ENCODE data around the gene MICU1. TPM values are rescaled to one million over a fixed set of nuclear protein-coding genes. Genes with fewer than 3 reads are reported as not detected.

Gene MICU1
- total RNA-seq, 1 experiment from 2014 or later: 40.3 TPM

DNA sequence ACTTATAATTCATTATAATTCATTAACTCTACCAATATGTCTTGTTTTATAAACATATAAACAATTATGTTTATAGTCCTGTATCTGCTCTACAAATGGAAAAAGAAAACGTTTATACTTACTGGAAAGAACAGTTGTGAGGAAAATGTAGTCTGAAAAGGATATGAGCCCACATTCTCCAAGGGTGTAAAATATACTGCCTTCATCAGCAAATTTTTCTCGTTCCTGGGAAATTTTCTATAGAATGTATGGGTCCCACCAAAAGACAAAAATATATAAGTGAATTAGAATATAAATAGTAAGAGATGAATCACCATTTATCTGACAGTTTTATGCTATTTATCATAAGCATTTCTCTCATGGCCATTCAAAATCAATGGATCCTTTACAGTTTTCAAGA is 117.8 kb downstream of the MICU1 start:
- Histone ChIP-seq H2AFZ (ENCODE audit: low read length) (no peak overlapping the region), H3K9ac (ENCODE audit: low read length) (no peak overlapping the region), H4K20me1 (ENCODE audit: insufficient read depth, low read depth, low read length) (no peaks in the 10 kb centered on the region), H3K4me3 (ENCODE audit: low read length) (no peak overlapping the region), H3K36me3 (ENCODE audit: insufficient read depth, low read length) (no peaks in the 10 kb centered on the region), H3K4me2 (ENCODE audit: low read depth, low read length, poor library complexity, severe bottlenecking) (no peak overlapping the region), H3K27ac (ENCODE audit: low read length) (no peak overlapping the region), H3K9me2 (replicated peaks; ENCODE audit: insufficient read depth, low read length) (no peaks in the 10 kb centered on the region), H3K9me3 (ENCODE audit: low read length) (no peaks in the 10 kb centered on the region), H3K4me1 (ENCODE audit: low read length) (peaks cover 4% of the 10 kb centered on the region; the same call in 1 of the 2 replicates), H3K79me2 (ENCODE audit: low read length) (no peaks in the 10 kb centered on the region), H3K27me3 (ENCODE audit: low read length) (no peaks in the 10 kb centered on the region)
- DNase-seq: no peak

DNA sequence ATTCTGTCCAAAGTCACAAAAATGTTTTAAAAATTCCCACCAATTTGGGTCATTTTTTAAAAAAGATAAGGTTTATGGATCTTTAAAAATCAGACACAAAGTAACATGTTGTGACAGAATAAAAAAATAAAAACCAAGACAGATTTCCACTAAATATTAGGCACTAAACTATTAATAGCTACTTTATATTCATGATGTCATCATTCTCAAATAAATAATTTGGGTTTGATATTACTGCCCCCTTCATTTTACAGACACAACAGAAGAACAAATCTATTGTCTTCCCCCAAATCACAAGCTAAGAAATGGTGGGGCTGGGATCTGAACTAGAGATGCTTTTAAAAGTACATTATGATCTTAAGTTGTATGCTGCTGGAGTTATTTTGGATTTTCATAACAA is 119.4 kb downstream of the MICU1 start:
- H3K27ac ChIP-seq (ENCODE audit: low read length): no peak overlapping the region
- H3K9me3 ChIP-seq (ENCODE audit: low read length): no peaks in the 10 kb centered on the region
- peaks cover 4% of the 10 kb centered on the region; the same call in 1 of the 2 replicates for H3K4me1 ChIP-seq (ENCODE audit: low read length)
- H3K36me3 ChIP-seq (ENCODE audit: insufficient read depth, low read length): no peaks in the 10 kb centered on the region
- H3K9ac ChIP-seq (ENCODE audit: low read length): no peak overlapping the region
- no peak for DNase-seq
- no peak overlapping the region for H3K4me2 ChIP-seq (ENCODE audit: low read depth, low read length, poor library complexity, severe bottlenecking)
- no peaks in the 10 kb centered on the region for H3K9me2 ChIP-seq (replicated peaks; ENCODE audit: insufficient read depth, low read length)
- no peaks in the 10 kb centered on the region for H3K27me3 ChIP-seq (ENCODE audit: low read length)
- no peak overlapping the region for H2AFZ ChIP-seq (ENCODE audit: low read length)
- H3K79me2 ChIP-seq (ENCODE audit: low read length): no peaks in the 10 kb centered on the region
- H3K4me3 ChIP-seq (ENCODE audit: low read length): no peak overlapping the region
- H4K20me1 ChIP-seq (ENCODE audit: insufficient read depth, low read depth, low read length): no peaks in the 10 kb centered on the region

DNA sequence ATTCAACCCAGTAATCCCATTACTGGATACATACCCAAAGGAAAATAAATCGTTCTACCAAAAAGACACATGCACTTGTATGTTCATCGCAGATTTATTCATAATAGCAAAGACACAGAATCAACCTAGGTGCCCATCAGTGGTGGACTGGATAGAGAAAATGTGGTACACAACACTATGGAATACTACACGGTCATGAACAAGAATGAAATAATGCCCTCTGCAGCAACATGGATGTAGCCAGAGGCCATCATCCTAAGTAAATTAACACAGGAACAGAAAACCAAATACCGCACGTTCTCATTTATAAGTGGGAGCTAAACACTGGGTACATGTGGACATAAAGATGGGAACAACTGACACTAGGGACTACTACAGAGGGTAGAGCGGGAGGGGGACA is 120.4 kb downstream of the MICU1 start:
- no peaks in the 10 kb centered on the region for H3K9me3 ChIP-seq (ENCODE audit: low read length)
- H3K4me2 ChIP-seq (ENCODE audit: low read depth, low read length, poor library complexity, severe bottlenecking): no peak overlapping the region
- no peak overlapping the region for H3K4me3 ChIP-seq (ENCODE audit: low read length)
- no peaks in the 10 kb centered on the region for H3K79me2 ChIP-seq (ENCODE audit: low read length)
- H2AFZ ChIP-seq (ENCODE audit: low read length): no peak overlapping the region
- no peak for DNase-seq
- H3K27me3 ChIP-seq (ENCODE audit: low read length): no peaks in the 10 kb centered on the region
- no peaks in the 10 kb centered on the region for H3K9me2 ChIP-seq (replicated peaks; ENCODE audit: insufficient read depth, low read length)
- no peak overlapping the region for H3K9ac ChIP-seq (ENCODE audit: low read length)
- no peak overlapping the region for H3K27ac ChIP-seq (ENCODE audit: low read length)
- no peaks in the 10 kb centered on the region for H3K36me3 ChIP-seq (ENCODE audit: insufficient read depth, low read length)
- peaks cover 4% of the 10 kb centered on the region; the same call in 1 of the 2 replicates for H3K4me1 ChIP-seq (ENCODE audit: low read length)
- no peaks in the 10 kb centered on the region for H4K20me1 ChIP-seq (ENCODE audit: insufficient read depth, low read depth, low read length)

DNA sequence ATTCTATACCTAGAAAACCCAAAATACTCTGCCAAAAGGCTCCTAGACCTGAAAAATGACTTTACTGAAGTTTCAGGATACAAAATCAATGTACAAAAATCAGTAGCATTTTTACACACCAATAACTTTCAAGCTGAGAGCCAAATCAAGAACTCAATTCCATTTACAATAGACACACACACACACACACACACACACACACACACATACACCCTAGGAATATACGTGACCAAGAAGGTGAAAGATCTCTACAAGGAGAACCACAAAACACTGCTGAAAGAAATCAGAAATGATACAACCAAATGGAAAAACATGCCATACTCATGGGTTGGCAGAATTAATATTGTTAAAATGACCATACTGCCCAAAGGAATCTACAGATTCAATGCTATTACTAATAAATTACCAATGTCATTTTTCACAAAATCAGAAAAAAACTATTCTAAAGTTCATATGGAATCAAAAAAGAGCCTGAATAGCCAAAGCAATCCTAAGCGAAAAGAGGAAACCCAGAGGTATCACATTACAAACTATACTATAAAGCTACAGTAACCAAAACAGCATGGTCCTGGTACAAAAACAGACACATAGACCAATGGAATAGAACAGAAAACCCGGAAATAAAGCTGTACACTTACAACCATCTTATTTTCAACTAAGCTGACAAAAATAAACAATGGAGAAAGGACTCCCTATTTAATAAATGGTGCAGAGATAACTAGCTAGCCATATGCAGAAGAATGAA is 122.0 kb downstream of the MICU1 start:
- Histone ChIP-seq H2AFZ (ENCODE audit: low read length) (no peak overlapping the region), H3K27ac (ENCODE audit: low read length) (no peak overlapping the region), H3K27me3 (ENCODE audit: low read length) (no peaks in the 10 kb centered on the region), H3K4me2 (ENCODE audit: low read depth, low read length, poor library complexity, severe bottlenecking) (no peak overlapping the region), H3K4me3 (ENCODE audit: low read length) (no peak overlapping the region), H4K20me1 (ENCODE audit: insufficient read depth, low read depth, low read length) (no peaks in the 10 kb centered on the region), H3K9me2 (replicated peaks; ENCODE audit: insufficient read depth, low read length) (no peaks in the 10 kb centered on the region), H3K4me1 (ENCODE audit: low read length) (peaks cover 10% of the 10 kb centered on the region), H3K36me3 (ENCODE audit: insufficient read depth, low read length) (no peaks in the 10 kb centered on the region), H3K9me3 (ENCODE audit: low read length) (no peaks in the 10 kb centered on the region), H3K9ac (ENCODE audit: low read length) (no peak overlapping the region), H3K79me2 (ENCODE audit: low read length) (no peaks in the 10 kb centered on the region)
- DNase-seq: no peak

DNA sequence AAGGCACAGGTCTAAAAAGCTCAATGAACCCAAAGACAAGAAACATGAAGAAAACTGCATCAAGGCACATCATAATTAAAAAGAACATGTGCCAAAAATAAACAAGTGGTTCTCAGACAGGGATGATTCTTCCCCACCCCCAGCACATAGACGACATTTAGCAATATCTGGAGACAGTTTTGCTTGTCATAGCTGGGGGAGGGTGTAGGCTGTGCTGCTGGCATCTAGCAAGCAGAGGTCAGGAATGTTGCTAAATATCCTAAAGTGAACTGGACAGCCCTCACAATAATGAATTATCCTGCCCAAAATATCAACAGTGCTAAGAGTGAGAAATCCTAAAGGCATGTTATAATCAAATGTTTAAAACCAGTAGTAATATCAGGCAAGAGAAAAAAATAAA is 122.6 kb downstream of the MICU1 start:
- no peaks in the 10 kb centered on the region for H3K27me3 ChIP-seq (ENCODE audit: low read length)
- no peaks in the 10 kb centered on the region for H3K9me3 ChIP-seq (ENCODE audit: low read length)
- no peak overlapping the region for H2AFZ ChIP-seq (ENCODE audit: low read length)
- no peak overlapping the region for H3K27ac ChIP-seq (ENCODE audit: low read length)
- H3K9me2 ChIP-seq (replicated peaks; ENCODE audit: insufficient read depth, low read length): no peaks in the 10 kb centered on the region
- no peaks in the 10 kb centered on the region for H4K20me1 ChIP-seq (ENCODE audit: insufficient read depth, low read depth, low read length)
- no peaks in the 10 kb centered on the region for H3K79me2 ChIP-seq (ENCODE audit: low read length)
- no peak overlapping the region for H3K9ac ChIP-seq (ENCODE audit: low read length)
- H3K4me2 ChIP-seq (ENCODE audit: low read depth, low read length, poor library complexity, severe bottlenecking): no peak overlapping the region
- H3K4me1 ChIP-seq (ENCODE audit: low read length): peaks cover 10% of the 10 kb centered on the region
- H3K36me3 ChIP-seq (ENCODE audit: insufficient read depth, low read length): no peaks in the 10 kb centered on the region
- no peak for DNase-seq
- H3K4me3 ChIP-seq (ENCODE audit: low read length): no peak overlapping the region

DNA sequence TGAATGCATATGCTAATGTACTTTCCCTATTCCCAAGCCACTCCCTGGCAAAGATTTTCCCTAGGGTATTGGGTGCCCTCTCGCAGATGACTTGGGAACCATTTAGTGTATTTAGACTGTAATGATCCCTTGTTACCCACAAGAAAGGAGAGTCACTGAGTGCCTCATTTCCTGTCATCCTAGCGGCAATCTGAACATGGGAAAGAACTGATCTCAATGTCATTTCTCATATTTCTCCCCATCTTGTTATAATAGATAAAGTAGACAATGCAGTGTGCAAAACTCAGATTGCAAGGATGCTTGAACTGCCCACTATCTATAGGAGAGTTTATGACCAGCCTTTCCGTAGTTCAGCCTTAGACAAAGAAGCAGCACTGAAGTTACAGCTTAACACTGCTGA is 123.3 kb downstream of the MICU1 start:
- peaks cover 10% of the 10 kb centered on the region for H3K4me1 ChIP-seq (ENCODE audit: low read length)
- no peaks in the 10 kb centered on the region for H3K79me2 ChIP-seq (ENCODE audit: low read length)
- no peak overlapping the region for H3K4me3 ChIP-seq (ENCODE audit: low read length)
- no peaks in the 10 kb centered on the region for H3K36me3 ChIP-seq (ENCODE audit: insufficient read depth, low read length)
- no peak overlapping the region for H3K9ac ChIP-seq (ENCODE audit: low read length)
- H3K9me2 ChIP-seq (replicated peaks; ENCODE audit: insufficient read depth, low read length): no peaks in the 10 kb centered on the region
- no peak overlapping the region for H3K27ac ChIP-seq (ENCODE audit: low read length)
- no peaks in the 10 kb centered on the region for H3K27me3 ChIP-seq (ENCODE audit: low read length)
- DNase-seq: no peak
- H4K20me1 ChIP-seq (ENCODE audit: insufficient read depth, low read depth, low read length): no peaks in the 10 kb centered on the region
- H3K4me2 ChIP-seq (ENCODE audit: low read depth, low read length, poor library complexity, severe bottlenecking): no peak overlapping the region
- no peaks in the 10 kb centered on the region for H3K9me3 ChIP-seq (ENCODE audit: low read length)
- no peak overlapping the region for H2AFZ ChIP-seq (ENCODE audit: low read length)

DNA sequence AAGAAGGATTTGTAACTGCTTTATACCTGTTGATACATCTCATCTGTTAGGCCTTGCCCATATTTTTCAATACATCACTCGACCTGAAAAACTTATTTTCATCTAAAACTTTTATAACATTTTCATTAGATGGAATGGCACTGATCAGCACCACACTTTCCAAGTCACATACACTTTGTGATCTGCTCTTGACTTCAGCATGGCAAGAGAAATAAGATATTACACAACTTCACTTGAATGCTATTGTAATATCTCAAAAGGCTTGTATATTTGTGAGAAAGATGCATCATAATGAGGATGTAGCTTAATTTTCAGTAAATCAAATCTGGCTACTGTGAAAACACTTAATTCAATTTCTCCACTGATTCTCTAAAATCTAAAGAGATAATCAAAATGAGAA is 126.2 kb downstream of the MICU1 start:
- H3K27me3 ChIP-seq (ENCODE audit: low read length): no peaks in the 10 kb centered on the region
- H3K4me1 ChIP-seq (ENCODE audit: low read length): peaks cover 10% of the 10 kb centered on the region
- H3K4me2 ChIP-seq (ENCODE audit: low read depth, low read length, poor library complexity, severe bottlenecking): no peak overlapping the region
- no peaks in the 10 kb centered on the region for H3K9me2 ChIP-seq (replicated peaks; ENCODE audit: insufficient read depth, low read length)
- no peak overlapping the region for H2AFZ ChIP-seq (ENCODE audit: low read length)
- no peak overlapping the region for H3K4me3 ChIP-seq (ENCODE audit: low read length)
- H3K36me3 ChIP-seq (ENCODE audit: insufficient read depth, low read length): no peaks in the 10 kb centered on the region
- no peaks in the 10 kb centered on the region for H3K9me3 ChIP-seq (ENCODE audit: low read length)
- H4K20me1 ChIP-seq (ENCODE audit: insufficient read depth, low read depth, low read length): no peaks in the 10 kb centered on the region
- H3K79me2 ChIP-seq (ENCODE audit: low read length): no peaks in the 10 kb centered on the region
- H3K9ac ChIP-seq (ENCODE audit: low read length): no peak overlapping the region
- DNase-seq: no peak
- H3K27ac ChIP-seq (ENCODE audit: low read length): no peak overlapping the region

DNA sequence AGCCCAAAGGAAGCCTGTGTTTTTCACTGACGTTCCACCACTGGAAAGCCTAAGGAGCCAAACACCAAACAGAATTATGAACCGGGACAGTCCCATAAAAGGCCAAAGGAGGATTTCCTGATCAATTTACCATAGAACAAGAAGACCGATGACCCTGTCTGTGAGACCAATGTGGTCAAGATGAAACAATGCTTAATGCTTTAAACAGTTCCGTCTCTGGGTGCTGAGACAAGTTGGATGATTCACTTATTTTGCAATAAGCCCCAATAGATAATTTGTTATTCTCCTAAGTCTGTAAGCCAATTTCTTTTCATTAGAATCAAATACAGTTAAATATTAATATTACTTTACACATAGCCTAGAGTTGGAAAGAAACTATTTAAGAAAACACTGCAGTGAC is 134.9 kb downstream of the MICU1 start:
- no peak overlapping the region for H2AFZ ChIP-seq (ENCODE audit: low read length)
- H3K4me2 ChIP-seq (ENCODE audit: low read depth, low read length, poor library complexity, severe bottlenecking): no peak overlapping the region
- peaks cover 7% of the 10 kb centered on the region; the same call in 1 of the 2 replicates for H3K4me1 ChIP-seq (ENCODE audit: low read length)
- no peaks in the 10 kb centered on the region for H3K27me3 ChIP-seq (ENCODE audit: low read length)
- no peaks in the 10 kb centered on the region for H3K9me2 ChIP-seq (replicated peaks; ENCODE audit: insufficient read depth, low read length)
- H3K4me3 ChIP-seq (ENCODE audit: low read length): no peak overlapping the region
- H4K20me1 ChIP-seq (ENCODE audit: insufficient read depth, low read depth, low read length): no peaks in the 10 kb centered on the region
- H3K36me3 ChIP-seq (ENCODE audit: insufficient read depth, low read length): no peaks in the 10 kb centered on the region
- H3K27ac ChIP-seq (ENCODE audit: low read length): no peak overlapping the region
- no peak overlapping the region for H3K9ac ChIP-seq (ENCODE audit: low read length)
- no peaks in the 10 kb centered on the region for H3K79me2 ChIP-seq (ENCODE audit: low read length)
- no peaks in the 10 kb centered on the region for H3K9me3 ChIP-seq (ENCODE audit: low read length)
- no peak for DNase-seq

All from Karpas-422 (cell line).